GM19239 (cell line): ENCODE results near the gene BTBD6.

ENCODE experiments used
- DNase-seq: peaks from one replicate; pipeline ENCODE4 v3.0.0; 2011; ENCODE audit warnings: low spot score; ENCODE audit not compliant: insufficient read length
- FAIRE-seq: peaks from 2 replicates; lab custom pipeline; 2011; peaks lifted over from hg19 to GRCh38; lab: Jason Lieb, UNC

The BTBD6 gene

DNA sequence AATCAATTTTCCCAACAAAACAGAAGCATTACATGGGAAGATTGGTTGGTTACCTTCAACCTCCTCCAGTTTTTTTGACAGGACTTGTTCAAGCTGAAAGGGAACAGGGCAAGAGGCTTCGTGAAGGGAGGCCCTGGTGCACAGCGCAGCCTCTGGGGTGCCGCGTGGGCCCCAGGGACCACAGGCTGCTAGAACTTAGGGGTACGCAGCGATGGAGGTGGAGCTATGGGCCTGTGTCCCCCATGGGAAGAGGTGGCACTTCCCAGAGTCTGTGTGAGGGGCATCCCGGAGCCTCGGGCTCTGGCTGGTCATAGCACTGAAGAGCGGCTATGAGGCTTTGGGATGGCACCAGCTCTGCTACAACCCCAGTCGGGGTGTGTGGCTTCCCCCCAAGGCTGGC, 22.1 kb upstream of the BTBD6 start:
- FAIRE-seq (no peak), DNase-seq (no peak)

GRCh38 chr14:105227346-105227745, 21.0 kb upstream of the BTBD6 start:
- FAIRE-seq: no peak

GRCh38 chr14:105228562-105228961, 19.8 kb upstream of the BTBD6 start:
- FAIRE-seq (no peak), DNase-seq (no peak)

More at GRCh38 chr14:105227346-105227745, 21.0 kb upstream of the BTBD6 start:
- no peak for DNase-seq

DNA sequence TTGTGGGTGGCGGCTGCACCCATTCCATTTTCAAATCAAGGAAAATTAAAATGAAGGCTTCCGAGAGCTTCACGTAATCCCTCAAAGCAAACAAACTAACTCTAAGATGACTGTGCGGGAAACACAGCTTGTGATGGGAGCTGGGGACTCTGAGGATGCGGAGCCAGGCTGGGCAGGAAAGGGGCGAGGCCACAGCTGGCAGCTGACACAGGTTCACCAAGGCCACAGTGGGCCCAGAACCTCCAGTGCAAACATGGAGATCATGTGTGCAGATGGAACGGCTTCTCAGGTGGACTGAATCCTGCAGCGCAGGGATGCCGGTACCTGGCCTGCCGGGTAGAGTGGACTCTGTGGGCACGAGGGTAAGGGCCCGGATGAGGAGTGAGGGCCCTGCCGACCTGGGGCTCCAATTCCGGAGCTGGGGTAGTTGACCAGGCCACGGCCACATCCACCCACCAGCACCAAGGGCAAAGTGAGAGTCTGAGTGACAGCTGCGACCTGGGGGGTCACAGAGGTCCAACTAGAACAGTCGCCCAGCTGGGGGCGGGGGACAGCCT, 19.2 kb upstream of the BTBD6 start:
- FAIRE-seq: no peak
- DNase-seq: no peak

- no peak for FAIRE-seq
Measured at GRCh38 chr14:105240811-105241576, 7.3 kb upstream of the BTBD6 start.

GRCh38 chr14:105241641-105242040, 6.7 kb upstream of the BTBD6 start:
- FAIRE-seq: no peak
- no peak for DNase-seq

More at GRCh38 chr14:105240811-105241576, 7.3 kb upstream of the BTBD6 start:
- DNase-seq: no peak

- no peak for FAIRE-seq
- no peak for DNase-seq
Measured at GRCh38 chr14:105244334-105244733, 4.0 kb upstream of the BTBD6 start.

- DNase-seq: no peak
- FAIRE-seq: no peak
Measured at GRCh38 chr14:105247026-105247425, 1.3 kb upstream of the BTBD6 start.

GRCh38 chr14:105247715-105248367, 492 bp upstream of the BTBD6 start:
- no peak for FAIRE-seq

DNA sequence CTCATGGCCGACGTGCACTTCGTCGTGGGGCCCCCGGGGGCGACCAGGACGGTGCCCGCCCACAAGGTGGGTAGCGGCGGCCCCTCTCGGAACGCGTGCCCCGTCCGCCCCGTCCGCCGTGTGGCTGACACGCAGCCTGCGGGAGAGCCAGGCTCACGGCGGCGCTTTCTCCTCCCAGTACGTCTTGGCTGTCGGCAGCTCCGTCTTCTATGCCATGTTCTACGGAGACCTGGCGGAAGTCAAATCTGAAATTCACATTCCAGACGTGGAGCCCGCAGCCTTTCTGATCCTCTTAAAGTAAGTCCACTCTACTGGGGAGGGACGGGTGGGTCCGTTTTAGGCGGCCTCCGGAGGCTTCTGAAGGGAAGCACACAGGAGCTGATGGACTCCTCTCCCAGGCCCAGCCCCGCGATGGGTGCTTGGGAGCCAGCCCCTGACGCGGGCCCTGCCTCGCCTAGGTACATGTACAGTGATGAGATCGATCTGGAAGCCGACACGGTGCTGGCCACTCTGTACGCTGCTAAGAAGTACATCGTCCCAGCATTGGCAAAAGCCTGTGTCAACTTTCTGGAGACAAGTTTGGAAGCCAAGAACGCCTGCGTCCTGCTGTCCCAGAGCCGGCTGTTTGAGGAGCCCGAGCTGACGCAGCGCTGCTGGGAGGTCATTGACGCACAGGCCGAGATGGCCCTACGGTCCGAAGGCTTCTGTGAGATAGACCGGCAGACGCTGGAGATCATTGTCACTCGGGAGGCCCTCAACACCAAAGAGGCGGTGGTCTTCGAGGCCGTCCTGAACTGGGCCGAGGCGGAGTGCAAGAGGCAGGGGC, 1.1 kb downstream of the BTBD6 start:
- DNase-seq: no peak
- FAIRE-seq: no peak

More at GRCh38 chr14:105247715-105248367, 492 bp upstream of the BTBD6 start:
- no peak for DNase-seq

DNA sequence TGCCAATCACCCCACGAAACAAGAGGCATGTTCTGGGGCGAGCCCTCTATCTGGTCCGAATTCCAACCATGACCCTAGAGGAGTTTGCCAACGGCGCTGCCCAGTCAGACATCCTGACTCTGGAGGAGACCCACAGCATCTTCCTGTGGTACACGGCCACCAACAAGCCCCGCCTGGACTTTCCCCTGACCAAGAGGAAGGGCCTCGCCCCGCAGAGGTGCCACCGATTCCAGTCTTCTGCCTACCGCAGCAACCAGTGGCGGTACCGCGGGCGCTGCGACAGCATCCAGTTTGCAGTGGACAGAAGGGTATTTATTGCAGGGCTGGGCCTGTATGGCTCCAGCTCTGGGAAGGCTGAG, 1.7 kb downstream of the BTBD6 start:
- DNase-seq (no peak), FAIRE-seq (no peak)

DNA sequence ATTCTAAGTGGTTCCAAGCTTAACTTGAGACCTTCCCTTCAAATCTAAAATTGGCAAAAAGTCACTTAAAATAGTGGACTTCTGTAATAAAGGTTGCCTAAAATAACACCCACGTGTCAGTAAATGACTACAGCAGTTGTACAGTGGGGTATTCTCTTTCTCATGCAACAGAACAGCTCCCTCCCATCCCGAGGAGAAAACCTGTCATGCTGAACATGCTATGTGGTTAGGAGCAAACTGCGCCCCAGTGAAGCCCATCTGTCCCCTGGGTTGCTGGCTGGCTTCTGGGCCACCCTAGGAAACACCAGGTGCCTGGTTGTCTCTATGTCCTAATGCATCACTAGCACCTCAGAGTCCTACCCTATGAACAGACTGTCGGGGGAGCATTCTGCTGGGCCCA, 2.7 kb downstream of the BTBD6 start:
- DNase-seq (no peak), FAIRE-seq (no peak)

GRCh38 chr14:105251920-105252319, 3.6 kb downstream of the BTBD6 start:
- FAIRE-seq (no peak), DNase-seq (no peak)

GRCh38 chr14:105252552-105253328, 4.4 kb downstream of the BTBD6 start:
- no peak for FAIRE-seq
- no peak for DNase-seq

GRCh38 chr14:105253329-105253682, 5.0 kb downstream of the BTBD6 start:
- DNase-seq (no peak), FAIRE-seq (no peak)

DNA sequence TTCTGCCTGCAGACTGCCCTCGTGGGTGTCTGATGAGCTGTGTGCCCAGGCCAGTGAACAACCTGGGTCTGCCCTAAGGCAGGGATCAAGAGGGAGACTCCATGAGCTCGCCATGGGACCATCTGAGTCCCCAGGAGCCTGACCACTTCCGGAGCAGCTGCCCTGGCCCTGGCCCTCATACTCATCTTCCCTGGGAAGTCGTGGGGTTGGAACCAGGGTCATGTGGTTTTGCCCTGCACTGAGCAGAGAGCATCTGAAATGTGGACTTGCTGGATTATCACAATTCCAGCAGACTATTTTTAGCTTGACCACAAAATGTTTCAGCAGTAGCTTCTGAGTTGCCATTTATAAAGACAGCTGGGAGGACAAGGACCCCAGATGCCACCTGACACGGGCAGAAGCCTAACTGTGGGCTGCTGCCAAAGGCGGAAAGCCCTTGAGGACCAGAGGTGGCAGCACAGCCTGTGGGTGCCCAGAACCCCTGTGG, 6.7 kb downstream of the BTBD6 start:
- FAIRE-seq (peak; percentile 56), DNase-seq (no peak)

GRCh38 chr14:105256292-105256960, 8.1 kb downstream of the BTBD6 start:
- FAIRE-seq: no peak
- no peak for DNase-seq

DNA sequence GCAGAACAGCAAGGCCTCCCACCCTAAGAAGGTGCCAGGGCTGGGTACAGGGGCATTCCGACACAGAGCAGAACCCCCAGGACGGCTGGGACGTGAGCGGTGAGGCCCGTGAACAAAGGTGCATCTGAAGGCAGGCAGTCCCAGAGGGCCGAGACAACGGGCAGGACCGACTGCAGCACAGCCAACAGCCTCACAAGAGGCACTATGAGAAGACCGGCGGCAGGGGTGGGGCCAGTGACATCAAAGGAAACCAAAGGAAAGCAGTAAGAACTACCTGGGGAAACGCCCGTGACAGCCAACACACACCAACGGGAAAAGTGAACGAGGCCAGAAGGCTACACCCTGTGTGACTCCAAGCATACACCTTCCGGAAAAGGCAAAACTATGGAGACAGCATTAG, 9.1 kb downstream of the BTBD6 start:
- FAIRE-seq: no peak
- no peak for DNase-seq

DNA sequence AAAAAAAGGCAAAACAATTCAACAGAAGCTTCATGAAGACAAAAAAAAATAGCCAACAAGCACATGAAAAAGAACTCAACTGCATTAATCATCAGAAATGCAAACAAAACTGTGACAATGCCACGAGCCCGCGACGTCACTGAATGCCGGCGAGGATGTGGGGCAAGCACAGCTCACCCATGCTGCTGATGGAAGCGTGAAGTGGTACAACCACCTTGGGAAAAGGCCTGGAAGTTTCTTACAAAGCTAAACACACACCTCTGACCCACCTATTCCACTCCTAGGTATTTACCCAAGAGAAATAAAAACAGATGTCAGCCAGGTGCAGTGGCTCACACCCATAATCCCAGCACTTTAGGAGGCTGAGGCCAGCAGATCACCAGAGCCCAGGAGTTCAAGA, 10.5 kb downstream of the BTBD6 start:
- FAIRE-seq (no peak), DNase-seq (no peak)
